ENCODE results near the gene COL6A3.

COL6A3 gene

DNA sequence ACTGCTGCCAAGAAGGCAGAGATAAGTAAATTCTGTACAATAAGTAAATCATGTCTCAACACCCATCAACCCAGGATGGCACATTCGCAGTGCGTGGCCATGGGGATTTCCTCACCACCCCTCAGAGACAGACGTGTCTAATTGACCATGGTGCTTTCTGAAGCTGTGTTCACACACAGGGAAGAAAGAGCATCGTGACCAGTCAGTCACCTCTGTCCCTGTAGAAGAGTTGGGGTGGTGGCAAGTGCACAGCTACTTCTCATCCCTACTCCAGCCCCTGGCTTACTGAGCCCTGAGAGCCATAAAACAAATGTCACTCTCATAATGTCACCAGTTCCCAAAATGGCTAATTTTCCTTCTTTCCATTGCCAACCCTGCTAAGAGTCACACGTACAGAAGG, 41.8 kb upstream of the COL6A3 start:
- H3K4me1 ChIP-seq (ENCODE audit: control extremely low read depth in 1 of 4, control insufficient read depth in 4 of 4, insufficient read depth in 4 of 4, low read length in 3 of 4), result peaks cover 0 to 41% (median 16%) of the 10 kb centered on the region in 4 experiments

DNA sequence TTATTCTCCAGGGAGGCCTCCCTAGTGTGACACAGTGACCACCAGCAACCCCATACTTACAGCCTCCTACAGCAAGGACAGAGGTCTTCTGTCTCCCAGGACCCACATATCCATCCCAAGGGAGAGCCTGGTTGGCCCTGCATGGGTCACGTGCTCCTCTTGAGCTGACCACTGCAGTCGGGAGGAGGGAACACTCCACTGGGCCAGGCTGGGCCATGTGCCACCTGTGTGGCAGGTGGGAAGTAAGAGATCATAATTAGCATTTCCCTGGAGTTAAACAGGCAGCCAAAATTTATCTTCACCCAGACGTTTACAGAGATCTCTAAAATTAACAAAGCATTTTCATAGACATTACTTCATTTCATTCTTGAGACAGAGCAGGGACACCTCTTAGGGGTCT, 39.7 kb upstream of the COL6A3 start:
- Histone ChIP-seq H3K36me3 (ENCODE audit: control insufficient read depth in 4 of 4, insufficient read depth in 4 of 4, low read length in 3 of 4) (no peaks in the 10 kb centered on the region), H3K9me3 (ENCODE audit: control extremely low read depth in 1 of 5, control insufficient read depth in 4 of 5, insufficient read depth in 2 of 5, low read depth in 1 of 5, low read length in 4 of 5) (no peaks in the 10 kb centered on the region), H3K27me3 (replicated peaks in 2 of 5; ENCODE audit: control insufficient read depth in 4 of 5, insufficient read depth in 5 of 5, low read length in 4 of 5) (no peaks in the 10 kb centered on the region), H3K27ac (ENCODE audit: insufficient read depth in 1 of 2, low read depth in 1 of 2, low read length in 2 of 2, poor library complexity in 1 of 2, severe bottlenecking in 2 of 2) (no peak overlapping the region), H3K4me3 (ENCODE audit: control insufficient read depth in 1 of 7, extremely low read depth in 1 of 7, insufficient read depth in 4 of 7, low read depth in 2 of 7, low read length in 6 of 7) (no peak overlapping the region), H3K4me1 (ENCODE audit: control extremely low read depth in 1 of 4, control insufficient read depth in 4 of 4, insufficient read depth in 4 of 4, low read length in 3 of 4) (peaks cover 0 to 61% (median 34%) of the 10 kb centered on the region in 4 experiments)
- ChIA-PET CTCF (interaction anchor here (1.6 kb wide), 1 partner anchor 10 kb away, joined by 3 read pairs; no protein-coding TSS in a partner anchor), POLR2A (no interaction called here)
- WGBS (ENCODE audit: insufficient coverage), result 100% methylated on average over 1 of the region's 3 CpGs
- no peak for DNase-seq

More for the DNA sequence above, 41.8 kb upstream of the COL6A3 start:
- WGBS (ENCODE audit: insufficient coverage), result 94% methylated on average over 4 of the region's 5 CpGs
- ChIA-PET POLR2A (no interaction called here), CTCF (interaction anchor here (0.9 to 1.3 kb wide), 3 partner anchors 10 to 15 kb away, joined by 3 to 6 read pairs (median 3); no protein-coding TSS in a partner anchor)
- Histone ChIP-seq H3K9me3 (ENCODE audit: control extremely low read depth in 1 of 5, control insufficient read depth in 4 of 5, insufficient read depth in 2 of 5, low read depth in 1 of 5, low read length in 4 of 5) (no peaks in the 10 kb centered on the region), H3K36me3 (ENCODE audit: control insufficient read depth in 4 of 4, insufficient read depth in 4 of 4, low read length in 3 of 4) (no peaks in the 10 kb centered on the region), H3K27ac (ENCODE audit: insufficient read depth in 1 of 2, low read depth in 1 of 2, low read length in 2 of 2, poor library complexity in 1 of 2, severe bottlenecking in 2 of 2) (no peak overlapping the region), H3K27me3 (replicated peaks in 2 of 5; ENCODE audit: control insufficient read depth in 4 of 5, insufficient read depth in 5 of 5, low read length in 4 of 5) (no peaks in the 10 kb centered on the region), H3K4me3 (ENCODE audit: control insufficient read depth in 1 of 7, extremely low read depth in 1 of 7, insufficient read depth in 4 of 7, low read depth in 2 of 7, low read length in 6 of 7) (no peak overlapping the region)
- DNase-seq, result no peak

DNA sequence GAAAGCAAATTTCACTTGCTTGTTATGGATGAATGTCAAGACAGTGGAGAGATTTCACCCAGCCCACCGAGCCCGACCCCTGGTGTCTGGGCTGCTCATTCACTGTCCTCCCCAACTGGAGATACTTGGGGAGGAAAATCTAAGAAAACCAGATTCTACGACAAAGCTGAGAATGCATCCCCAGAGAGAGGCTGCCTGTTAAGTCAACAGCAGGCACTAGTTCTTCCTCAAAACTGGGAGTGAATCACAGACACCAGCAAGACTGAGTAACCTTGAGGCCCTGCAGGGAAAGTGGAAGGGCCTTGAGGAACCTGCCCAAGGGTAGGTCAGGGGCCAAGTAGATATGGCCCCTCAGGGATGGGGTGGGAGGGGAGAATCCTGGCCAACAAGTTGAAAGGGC, 38.9 kb upstream of the COL6A3 start:
- peak in 1 of 3 donors; percentile 24 for DNase-seq
- H3K9me3 ChIP-seq (ENCODE audit: control extremely low read depth in 1 of 5, control insufficient read depth in 4 of 5, insufficient read depth in 2 of 5, low read depth in 1 of 5, low read length in 4 of 5), result no peaks in the 10 kb centered on the region
- 95% methylated on average over 3 of the region's 3 CpGs for WGBS (ENCODE audit: insufficient coverage)
- H3K27ac ChIP-seq (ENCODE audit: insufficient read depth in 1 of 2, low read depth in 1 of 2, low read length in 2 of 2, poor library complexity in 1 of 2, severe bottlenecking in 2 of 2), result no peak overlapping the region
- H3K36me3 ChIP-seq (ENCODE audit: control insufficient read depth in 4 of 4, insufficient read depth in 4 of 4, low read length in 3 of 4), result no peaks in the 10 kb centered on the region
- H3K27me3 ChIP-seq (replicated peaks in 2 of 5; ENCODE audit: control insufficient read depth in 4 of 5, insufficient read depth in 5 of 5, low read length in 4 of 5), result no peaks in the 10 kb centered on the region
- ChIA-PET POLR2A (no interaction called here), CTCF (interaction anchor here (3.0 to 3.8 kb wide), 3 partner anchors 18 to 31 kb away, joined by 15 to 23 read pairs (median 16); no protein-coding TSS in a partner anchor)
- no peak overlapping the region for H3K4me3 ChIP-seq (ENCODE audit: control insufficient read depth in 1 of 7, extremely low read depth in 1 of 7, insufficient read depth in 4 of 7, low read depth in 2 of 7, low read length in 6 of 7)
- H3K4me1 ChIP-seq (ENCODE audit: control extremely low read depth in 1 of 4, control insufficient read depth in 4 of 4, insufficient read depth in 4 of 4, low read length in 3 of 4), result peaks cover 0 to 65% (median 39%) of the 10 kb centered on the region in 4 experiments

DNA sequence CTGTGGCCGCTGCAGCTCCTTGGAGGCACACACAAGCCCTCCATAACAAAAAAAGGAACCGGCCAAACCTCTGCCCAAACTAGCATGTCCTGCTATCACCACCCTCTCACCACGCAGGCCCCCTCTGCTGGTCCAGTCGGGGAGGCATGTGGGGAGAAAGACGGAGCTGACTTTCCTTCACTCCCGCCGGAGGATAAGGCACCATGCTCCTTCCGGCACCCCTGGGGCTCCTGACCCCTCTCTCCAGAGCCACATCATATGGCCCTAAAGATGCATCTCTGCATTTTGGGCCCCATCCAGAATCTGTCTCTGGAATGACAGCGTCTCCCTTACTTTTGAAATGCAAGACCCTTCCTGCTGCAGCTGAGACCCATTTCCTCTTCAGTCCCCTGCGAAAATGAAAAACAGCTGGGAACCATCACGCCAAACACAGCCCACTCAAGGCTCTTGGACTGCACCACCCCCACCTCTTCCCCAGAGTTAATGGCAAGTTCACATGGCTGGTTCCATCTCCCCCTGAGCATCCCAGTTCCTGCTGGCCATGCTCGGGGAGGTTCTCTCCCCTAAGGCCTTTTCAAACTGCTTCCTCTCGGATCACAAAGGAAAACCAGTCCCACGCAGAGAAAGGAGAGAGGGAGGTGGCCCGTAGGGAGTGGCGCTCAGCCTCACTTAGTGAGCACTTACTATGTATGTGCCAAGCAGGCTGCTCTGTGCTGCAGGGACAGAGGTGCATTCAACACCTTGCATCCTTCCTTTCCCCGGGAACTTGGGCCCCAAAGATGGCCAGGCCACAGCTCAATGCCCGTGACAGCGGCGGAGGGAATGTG, 37.9 kb upstream of the COL6A3 start:
- 98% methylated on average over 15 of the region's 20 CpGs for WGBS (ENCODE audit: insufficient coverage)
- no peaks in the 10 kb centered on the region for H3K27me3 ChIP-seq (replicated peaks in 2 of 5; ENCODE audit: control insufficient read depth in 4 of 5, insufficient read depth in 5 of 5, low read length in 4 of 5)

DNA sequence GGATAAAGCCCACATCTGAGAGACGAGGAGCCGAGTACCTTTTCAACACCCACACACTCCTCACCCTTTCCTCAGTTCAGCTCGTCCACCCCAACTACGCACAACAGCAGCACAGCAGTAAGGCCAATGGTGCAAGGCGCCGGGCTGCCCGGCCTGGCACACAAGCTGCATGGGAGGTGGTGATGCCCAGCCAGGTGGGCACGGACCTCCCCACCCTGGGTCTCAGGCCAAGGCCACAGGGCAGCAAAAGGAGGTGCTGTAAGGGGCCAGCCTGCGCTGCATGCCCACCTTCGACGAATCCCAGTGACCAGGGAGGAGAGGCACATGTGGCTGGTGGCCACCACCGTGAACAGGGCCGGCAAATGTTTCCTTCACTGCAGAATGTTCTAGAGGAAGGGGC, 36.6 kb upstream of the COL6A3 start:
- Histone ChIP-seq H3K36me3 (ENCODE audit: control insufficient read depth in 4 of 4, insufficient read depth in 4 of 4, low read length in 3 of 4) (no peaks in the 10 kb centered on the region), H3K27me3 (replicated peaks in 2 of 5; ENCODE audit: control insufficient read depth in 4 of 5, insufficient read depth in 5 of 5, low read length in 4 of 5) (no peaks in the 10 kb centered on the region), H3K9me3 (ENCODE audit: control extremely low read depth in 1 of 5, control insufficient read depth in 4 of 5, insufficient read depth in 2 of 5, low read depth in 1 of 5, low read length in 4 of 5) (no peaks in the 10 kb centered on the region), H3K4me1 (ENCODE audit: control extremely low read depth in 1 of 4, control insufficient read depth in 4 of 4, insufficient read depth in 4 of 4, low read length in 3 of 4) (peaks cover 0 to 48% (median 30%) of the 10 kb centered on the region in 4 experiments), H3K4me3 (ENCODE audit: control insufficient read depth in 1 of 7, extremely low read depth in 1 of 7, insufficient read depth in 4 of 7, low read depth in 2 of 7, low read length in 6 of 7) (no peak overlapping the region), H3K27ac (ENCODE audit: insufficient read depth in 1 of 2, low read depth in 1 of 2, low read length in 2 of 2, poor library complexity in 1 of 2, severe bottlenecking in 2 of 2) (no peak overlapping the region)
- ChIA-PET POLR2A (no interaction called here), CTCF (interaction anchor here (0.7 to 3.8 kb wide), 7 partner anchors 9 to 329 kb away, joined by 3 to 23 read pairs (median 11); no protein-coding TSS in a partner anchor)
- no peak for DNase-seq
- WGBS (ENCODE audit: insufficient coverage), result 99% methylated on average over 11 of the region's 13 CpGs

More for the DNA sequence above, 37.9 kb upstream of the COL6A3 start:
- H3K4me1 ChIP-seq (ENCODE audit: control extremely low read depth in 1 of 4, control insufficient read depth in 4 of 4, insufficient read depth in 4 of 4, low read length in 3 of 4), result peaks cover 0 to 61% (median 37%) of the 10 kb centered on the region in 4 experiments
- DNase-seq, result no peak
- H3K36me3 ChIP-seq (ENCODE audit: control insufficient read depth in 4 of 4, insufficient read depth in 4 of 4, low read length in 3 of 4), result no peaks in the 10 kb centered on the region
- H3K27ac ChIP-seq (ENCODE audit: insufficient read depth in 1 of 2, low read depth in 1 of 2, low read length in 2 of 2, poor library complexity in 1 of 2, severe bottlenecking in 2 of 2), result no peak overlapping the region
- H3K9me3 ChIP-seq (ENCODE audit: control extremely low read depth in 1 of 5, control insufficient read depth in 4 of 5, insufficient read depth in 2 of 5, low read depth in 1 of 5, low read length in 4 of 5), result no peaks in the 10 kb centered on the region
- no peak overlapping the region for H3K4me3 ChIP-seq (ENCODE audit: control insufficient read depth in 1 of 7, extremely low read depth in 1 of 7, insufficient read depth in 4 of 7, low read depth in 2 of 7, low read length in 6 of 7)
- ChIA-PET CTCF (interaction anchor here (0.7 to 3.8 kb wide), 8 partner anchors 11 to 30 kb away, joined by 3 to 23 read pairs (median 10); no protein-coding TSS in a partner anchor), POLR2A (no interaction called here)

DNA sequence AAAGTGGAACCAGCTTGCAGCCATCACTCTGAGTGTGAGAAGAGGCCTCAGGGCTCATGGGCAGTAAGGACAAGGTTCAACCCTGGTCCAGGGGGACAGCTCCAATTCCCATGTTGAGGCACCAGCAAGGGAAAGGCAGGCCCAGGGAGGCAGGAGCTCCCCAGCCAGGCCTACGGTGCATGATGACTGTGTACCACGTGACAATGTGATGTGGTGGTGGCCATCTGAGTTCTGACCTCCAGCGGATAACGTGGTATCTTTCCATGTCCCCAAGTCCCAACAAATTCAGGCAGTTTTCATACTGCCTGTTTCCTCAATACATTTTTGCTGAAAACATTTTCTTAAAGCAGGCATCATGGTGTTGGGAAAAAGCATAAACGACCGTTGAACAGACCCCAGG, 36.1 kb upstream of the COL6A3 start:
- H3K27ac ChIP-seq (ENCODE audit: insufficient read depth in 1 of 2, low read depth in 1 of 2, low read length in 2 of 2, poor library complexity in 1 of 2, severe bottlenecking in 2 of 2), result no peak overlapping the region
- POLR2A ChIA-PET, result no interaction called here

More for the DNA sequence above, 36.1 kb upstream of the COL6A3 start:
- no peaks in the 10 kb centered on the region for H3K36me3 ChIP-seq (ENCODE audit: control insufficient read depth in 4 of 4, insufficient read depth in 4 of 4, low read length in 3 of 4)
- WGBS (ENCODE audit: insufficient coverage), result 95% methylated on average over 6 of the region's 6 CpGs
- CTCF ChIA-PET, result interaction anchor here (1.7 to 3.8 kb wide), 7 partner anchors 9 to 29 kb away, joined by 5 to 23 read pairs (median 11); no protein-coding TSS in a partner anchor
- no peak for DNase-seq
- no peaks in the 10 kb centered on the region for H3K27me3 ChIP-seq (replicated peaks in 2 of 5; ENCODE audit: control insufficient read depth in 4 of 5, insufficient read depth in 5 of 5, low read length in 4 of 5)
- no peaks in the 10 kb centered on the region for H3K9me3 ChIP-seq (ENCODE audit: control extremely low read depth in 1 of 5, control insufficient read depth in 4 of 5, insufficient read depth in 2 of 5, low read depth in 1 of 5, low read length in 4 of 5)
- H3K4me3 ChIP-seq (ENCODE audit: control insufficient read depth in 1 of 7, extremely low read depth in 1 of 7, insufficient read depth in 4 of 7, low read depth in 2 of 7, low read length in 6 of 7), result no peak overlapping the region
- peaks cover 0 to 48% (median 30%) of the 10 kb centered on the region in 4 experiments for H3K4me1 ChIP-seq (ENCODE audit: control extremely low read depth in 1 of 4, control insufficient read depth in 4 of 4, insufficient read depth in 4 of 4, low read length in 3 of 4)
